GM18873 (cell line): ENCODE data around the gene MUC7.

Experiments
- ATAC-seq: cut with Tn5 transposase; IDR thresholded peaks from one replicate; pipeline ENCODE4 v1.9.1; 2021; ENCODE audit warnings: mild to moderate bottlenecking, moderate library complexity, moderate number of reproducible peaks; ENCODE audit not compliant: unreplicated experiment, low FRiP score

The MUC7 gene

GRCh38 chr4:70531981-70532380, 60.0 kb downstream of the MUC7 start:
- no peak for ATAC-seq
